H1 (cell line): ENCODE data around the gene ANAPC1. TPM values are rescaled to one million over a fixed set of nuclear protein-coding genes. Genes with fewer than 3 reads are reported as not detected.
"Not testable (repeated sequence)": the region's sequence is repeated elsewhere in the genome, so short reads cannot be mapped to it uniquely, and the experiment has no call there.

Experiments used
- CTCF ChIA-PET: fragments of 300-600 bp; sonication (Branson Sonifier 250); formaldehyde crosslinking; loops from one replicate; lab custom pipeline; 2021; ENCODE audit not compliant: partially characterized antibody; lab: Charles Lee
- POLR2A ChIA-PET: fragments of 300-600 bp; sonication (Branson Sonifier 250); formaldehyde crosslinking; loops from one replicate; lab custom pipeline; 2021; ENCODE audit warnings: inconsistent platforms; ENCODE audit not compliant: partially characterized antibody; lab: Charles Lee
- DNase-seq, 2 experiments: peaks; one replicate each; pipeline versions ENCODE4 v3.0.0 to v3.0.0-alpha.2; 2010 to 2022; ENCODE audit warnings: low spot score in 2 of 2, low read depth in 1 of 2, mixed read lengths in 1 of 2
- FAIRE-seq: peaks from 2 replicates; lab custom pipeline; 2011; peaks lifted over from hg19 to GRCh38; lab: Jason Lieb, UNC
- H2AFZ ChIP-seq: 2 replicates; pipeline ENCODE4 v1.8.1; 2012; ENCODE audit warnings: low read length, inconsistent platforms
- H2AK5ac ChIP-seq: 2 replicates; pipeline ENCODE4 v1.6.1; 2013; ENCODE audit warnings: low read depth, low read length
- H2BK120ac ChIP-seq: replicated peaks from 2 replicates; pipeline ENCODE3; 2013; ENCODE audit warnings: low read depth, low read length, inconsistent platforms
- H2BK12ac ChIP-seq: 2 replicates; pipeline ENCODE4 v1.6.1; 2013; ENCODE audit warnings: low read depth, low read length
- H2BK15ac ChIP-seq: 2 replicates; pipeline ENCODE4 v1.6.1; 2013; ENCODE audit warnings: low read length
- H2BK20ac ChIP-seq: 2 replicates; pipeline ENCODE4 v1.6.1; 2013; ENCODE audit warnings: low read length
- H2BK5ac ChIP-seq: 2 replicates; pipeline ENCODE4 v1.6.1; 2013; ENCODE audit warnings: low read depth, low read length
- H3K14ac ChIP-seq: 2 replicates; pipeline ENCODE4 v1.6.1; 2013; ENCODE audit warnings: inconsistent platforms; ENCODE audit not compliant: insufficient read length
- H3K18ac ChIP-seq: 2 replicates; pipeline ENCODE4 v1.6.1; 2013; ENCODE audit warnings: low read length; ENCODE audit errors: extremely low read depth
- H3K23ac ChIP-seq: 2 replicates; pipeline ENCODE4 v1.6.1; 2013; ENCODE audit warnings: inconsistent platforms; ENCODE audit not compliant: insufficient read length
- H3K23me2 ChIP-seq: 2 replicates; pipeline ENCODE4 v1.6.1; 2013; ENCODE audit warnings: low read depth, low read length
- H3K27ac ChIP-seq: 2 replicates; pipeline ENCODE4 v1.6.1; 2011; ENCODE audit warnings: low read depth, low read length, inconsistent platforms
- H3K27me3 ChIP-seq, 4 experiments: replicated peaks in 1 of 4; 1 replicate in 1 of 4; 2 replicates in 3 of 4; pipeline versions ENCODE4 v1.6.1 to v1.8.1; 2011 to 2013; ENCODE audit warnings: low read length in 3 of 4, mild to moderate bottlenecking in 3 of 4, inconsistent platforms in 2 of 4, mixed read lengths in 2 of 4, moderate library complexity in 1 of 4; ENCODE audit not compliant: control insufficient read depth in 3 of 4, insufficient read depth in 3 of 4; ENCODE audit errors: extremely low read depth in 1 of 4
- H3K36me3 ChIP-seq, 4 experiments: 2 replicates each; pipeline versions ENCODE4 v1.6.1 to v1.8.1; 2011 to 2013; ENCODE audit warnings: mild to moderate bottlenecking in 4 of 4, low read length in 3 of 4, moderate library complexity in 2 of 4, control low read depth in 1 of 4, inconsistent platforms in 1 of 4; ENCODE audit not compliant: insufficient read depth in 4 of 4, control insufficient read depth in 2 of 4
- H3K4ac ChIP-seq: replicated peaks from 2 replicates; pipeline ENCODE3; 2013; ENCODE audit warnings: low read length, low read depth, mixed read lengths, inconsistent platforms; ENCODE audit not compliant: insufficient read length
- H3K4me1 ChIP-seq, 4 experiments: replicated peaks in 1 of 4; 1 replicate in 1 of 4; 2 replicates in 3 of 4; pipeline versions ENCODE4 v1.6.1 to v1.8.1; 2011 to 2013; ENCODE audit warnings: low read length in 3 of 4, inconsistent platforms in 2 of 4, mixed read lengths in 1 of 4; ENCODE audit not compliant: insufficient read depth in 4 of 4, control insufficient read depth in 3 of 4
- H3K4me2 ChIP-seq, 2 experiments: 2 replicates each; pipeline versions ENCODE4 v1.6.1 to v1.8.1; 2011 to 2013; ENCODE audit warnings: low read depth in 2 of 2, low read length in 2 of 2, control low read depth in 1 of 2, inconsistent platforms in 1 of 2, mild to moderate bottlenecking in 1 of 2; ENCODE audit not compliant: insufficient read depth in 1 of 2
- H3K4me3 ChIP-seq, 4 experiments: fragments of 200-600, 300-600 bp in 1 of 4; sonication (generic), shearing (Covaris generic), sonication (Bioruptor Twin) in 1 of 4; 2 replicates each; pipeline versions ENCODE4 v1.5.1 to v1.8.1; 2011 to 2016; ENCODE audit warnings: low read length in 4 of 4, low read depth in 3 of 4, control low read depth in 2 of 4, inconsistent platforms in 2 of 4, mild to moderate bottlenecking in 2 of 4, mixed read lengths in 1 of 4, moderate library complexity in 1 of 4; ENCODE audit not compliant: insufficient read depth in 2 of 4; ENCODE audit errors: extremely low read depth in 1 of 4
- H3K56ac ChIP-seq: replicated peaks from 2 replicates; pipeline ENCODE3; 2013; ENCODE audit warnings: low read depth, mild to moderate bottlenecking, mixed read lengths, low read length, inconsistent platforms; ENCODE audit not compliant: insufficient read length
- H3K79me1 ChIP-seq: 2 replicates; pipeline ENCODE4 v1.6.1; 2013; ENCODE audit warnings: low read depth, low read length, control low read depth
- H3K79me2 ChIP-seq, 2 experiments: 2 replicates each; pipeline versions ENCODE4 v1.6.1 to v1.8.1; 2012 to 2013; ENCODE audit warnings: low read length in 2 of 2, mild to moderate bottlenecking in 2 of 2, inconsistent platforms in 1 of 2; ENCODE audit not compliant: insufficient read depth in 2 of 2, control insufficient read depth in 1 of 2
- H3K9ac ChIP-seq, 4 experiments: replicated peaks in 1 of 4; 1 replicate in 1 of 4; 2 replicates in 3 of 4; pipeline versions ENCODE4 v1.6.1 to v1.8.1; 2011 to 2013; ENCODE audit warnings: low read depth in 3 of 4, low read length in 3 of 4, control low read depth in 2 of 4, mild to moderate bottlenecking in 2 of 4, moderate library complexity in 2 of 4, inconsistent platforms in 1 of 4; ENCODE audit errors: extremely low read depth in 1 of 4
- H3K9me3 ChIP-seq, 2 experiments: 2 replicates each; pipeline versions ENCODE4 v1.6.1 to v1.8.1; 2012 to 2013; ENCODE audit warnings: mild to moderate bottlenecking in 2 of 2, moderate library complexity in 2 of 2, control low read depth in 1 of 2, inconsistent platforms in 1 of 2, low read depth in 1 of 2, low read length in 1 of 2, mixed read lengths in 1 of 2; ENCODE audit not compliant: insufficient read depth in 2 of 2
- H4K20me1 ChIP-seq, 2 experiments: replicated peaks in 1 of 2; 2 replicates each; pipeline versions ENCODE3 to v1.8.1; 2011 to 2013; ENCODE audit warnings: inconsistent platforms in 2 of 2, low read length in 2 of 2, mild to moderate bottlenecking in 1 of 2; ENCODE audit not compliant: insufficient read depth in 2 of 2, control insufficient read depth in 1 of 2
- H4K5ac ChIP-seq: 2 replicates; pipeline ENCODE4 v1.6.1; 2013; ENCODE audit warnings: low read length, low read depth, mixed read lengths, inconsistent platforms; ENCODE audit not compliant: insufficient read length
- H4K8ac ChIP-seq: 2 replicates; pipeline ENCODE4 v1.8.0; 2013; ENCODE audit warnings: mild to moderate bottlenecking, moderate library complexity, low read length, inconsistent platforms; ENCODE audit not compliant: insufficient read depth; ENCODE audit errors: extremely low read depth
- H4K91ac ChIP-seq: replicated peaks from 2 replicates; pipeline ENCODE3; 2013; ENCODE audit warnings: low read length, mixed read lengths, inconsistent platforms; ENCODE audit not compliant: insufficient read length
- WGBS, 2 experiments: shearing (Covaris generic) in 1 of 2; methylation state at CpG; one replicate each; pipeline versions ENCODE4 v1.1.6 to v1.1.7; 2013 to 2015; ENCODE audit warnings: low lambda C conversion rate in 2 of 2, mixed read lengths in 2 of 2, inconsistent platforms in 1 of 2, low coverage in 1 of 2, missing lambda C conversion rate in 1 of 2; ENCODE audit not compliant: insufficient replicate concordance in 2 of 2, insufficient coverage in 1 of 2, insufficient read length in 1 of 2; ENCODE audit errors: extremely low coverage in 1 of 2, missing lambda C conversion rate in 1 of 2; 5-methylcytosine and 5-hydroxymethylcytosine counted together
- polyA plus RNA-seq, 7 experiments: library from polyadenylated mRNA; depleted of rRNA in 3 of 7; stranded (reverse) in 5 of 7; unstranded in 2 of 7; fragments of >200 nt in 5 of 7; fragments of 200-250 nt in 2 of 7; gene quantifications; 1 replicate in 5 of 7; 2 replicates in 1 of 7; 4 replicates in 1 of 7; pipeline versions ENCODE4 v1.2.1 to v1.2.3, GENCODE V29; 2011 to 2013; ENCODE audit warnings: missing spikeins in 2 of 7, mixed read lengths in 2 of 7
- total RNA-seq: library from RNA; stranded (reverse); fragmentation: NEBNext Ultra II Directional; extraction: Animal tissue kit (Norgen Biotek cat#: 25700); gene quantifications from 2 replicates; pipeline ENCODE4 v1.2.1, GENCODE V29; 2021

The ANAPC1 gene
- total and polyA plus RNA-seq, 2 of the 8 experiments (the other 6 are each of a cell fraction or from before 2014, with no cell fraction given), result 46.6 to 107 TPM

- H3K79me2 ChIP-seq, H3K18ac ChIP-seq, H3K23me2 ChIP-seq, H3K9me3 ChIP-seq, FAIRE-seq, H3K23ac ChIP-seq, H2BK5ac ChIP-seq, H2AK5ac ChIP-seq, H4K20me1 ChIP-seq, H3K79me1 ChIP-seq, POLR2A ChIA-PET, H3K56ac ChIP-seq, H3K4me3 ChIP-seq, H4K91ac ChIP-seq, H2BK120ac ChIP-seq, H3K14ac ChIP-seq, H3K36me3 ChIP-seq, H4K5ac ChIP-seq, DNase-seq, H3K27me3 ChIP-seq, H3K9ac ChIP-seq, H2BK12ac ChIP-seq, H3K4me1 ChIP-seq, H2AFZ ChIP-seq, H3K27ac ChIP-seq, H3K4me2 ChIP-seq, H2BK20ac ChIP-seq, CTCF ChIA-PET, H3K4ac ChIP-seq, H2BK15ac ChIP-seq, H4K8ac ChIP-seq: not testable (repeated sequence)
- 75% methylated on average over 1 of the region's 4 CpGs; no CpG with 5 or more reads in 1 of the 2 experiments for WGBS, 2 experiments
Observed at GRCh38 chr2:111748429-111748828, 135.6 kb downstream of the ANAPC1 start.
